GM19468 (cell line): ENCODE data around the gene DENND6A.
"Not testable (repeated sequence)": the region's sequence is repeated elsewhere in the genome, so short reads cannot be mapped to it uniquely, and the experiment has no call there.

Experiments used
- ATAC-seq: cut with Tn5 transposase; IDR thresholded peaks from one replicate; pipeline ENCODE4 v1.9.1; 2021; ENCODE audit warnings: mild to moderate bottlenecking, moderate library complexity, moderate number of reproducible peaks; ENCODE audit not compliant: unreplicated experiment; ENCODE audit errors: extremely low read depth

Gene DENND6A

GRCh38 chr3:57699591-57699990 is 6.7 kb upstream of the DENND6A start:
- ATAC-seq = no peak

- no peak for ATAC-seq
Observed at GRCh38 chr3:57696801-57697321, 4.0 kb upstream of the DENND6A start.

- ATAC-seq = no peak
Observed at GRCh38 chr3:57694146-57694545, 1.3 kb upstream of the DENND6A start.

- not testable (repeated sequence) for ATAC-seq
Observed at GRCh38 chr3:57692133-57692395, 813 bp downstream of the DENND6A start.

GRCh38 chr3:57691411-57692132 is 1.3 kb downstream of the DENND6A start:
- ATAC-seq = no peak

- no peak for ATAC-seq
Observed at GRCh38 chr3:57689367-57690053, 3.4 kb downstream of the DENND6A start.

GRCh38 chr3:57688291-57688690 is 4.6 kb downstream of the DENND6A start:
- no peak for ATAC-seq

GRCh38 chr3:57683286-57683685 is 9.6 kb downstream of the DENND6A start:
- ATAC-seq = no peak

- ATAC-seq = no peak
Observed at GRCh38 chr3:57682284-57682683, 10.6 kb downstream of the DENND6A start.

GRCh38 chr3:57681691-57682090 is 11.2 kb downstream of the DENND6A start:
- ATAC-seq = no peak

- ATAC-seq = no peak
Observed at GRCh38 chr3:57680046-57680445, 12.8 kb downstream of the DENND6A start.

- ATAC-seq = no peak
Observed at GRCh38 chr3:57675530-57675929, 17.3 kb downstream of the DENND6A start.

GRCh38 chr3:57673156-57673555 is 19.7 kb downstream of the DENND6A start:
- ATAC-seq = no peak

- ATAC-seq = no peak
Observed at GRCh38 chr3:57670543-57670942, 22.3 kb downstream of the DENND6A start.

- ATAC-seq = no peak
Observed at GRCh38 chr3:57661404-57661803, 31.5 kb downstream of the DENND6A start.

GRCh38 chr3:57659806-57660439 is 33.0 kb downstream of the DENND6A start:
- ATAC-seq = no peak

- ATAC-seq = no peak
Observed at GRCh38 chr3:57659004-57659673, 33.7 kb downstream of the DENND6A start.

GRCh38 chr3:57658536-57658935 is 34.3 kb downstream of the DENND6A start:
- ATAC-seq = no peak

- ATAC-seq = no peak
Observed at GRCh38 chr3:57655727-57656126, 37.1 kb downstream of the DENND6A start.

- no peak for ATAC-seq
Observed at GRCh38 chr3:57654267-57654666, 38.6 kb downstream of the DENND6A start.

GRCh38 chr3:57652203-57652602 is 40.7 kb downstream of the DENND6A start:
- ATAC-seq = no peak
